Measurements from ENCODE around the gene HIVEP1.

- TF ChIP-seq ZNF274 (IDR thresholded peaks at IDR 0.05; ENCODE audit: low read depth, low read length) = no peak
- TF ChIP-seq YY1 (IDR thresholded peaks at IDR 0.05; ENCODE audit: insufficient read depth, insufficient read length) = no peak
- TF ChIP-seq SUZ12 (IDR thresholded peaks at IDR 0.05; ENCODE audit: extremely low read depth, insufficient read depth, insufficient read length) = no peak
These were observed 166.4 kb downstream of the HIVEP1 start for GRCh38 chr6:12178521-12178920.
